HepG2 (cell line): ENCODE measurements around the gene KIF13A. TPM values are rescaled to one million over a fixed set of nuclear protein-coding genes. Genes with fewer than 3 reads are reported as not detected.
A peak's percentile ranks its signal among the peaks of the same experiment; 100 is the strongest.

Experiments used
- ATF1 ChIP-seq: IDR thresholded peaks from 2 replicates; pipeline ENCODE4 v1.6.1; 2016; ENCODE audit warnings: mild to moderate bottlenecking, control low read depth
- ETS1 ChIP-seq: sonication (generic); formaldehyde crosslinking; IDR thresholded peaks from 2 replicates; pipeline ENCODE4 v1.4.0; 2020; ENCODE audit warnings: missing genetic modification reagents
- HNRNPLL ChIP-seq: fragments of 200-400 bp; formaldehyde crosslinking; IDR thresholded peaks from 2 replicates; pipeline ENCODE4 v1.6.1; 2017; ENCODE audit warnings: mild to moderate bottlenecking, low read depth, low read length; ENCODE audit not compliant: poor library complexity, severe bottlenecking
- MAF1 ChIP-seq: sonication (generic); formaldehyde crosslinking; IDR thresholded peaks from 2 replicates; pipeline ENCODE4 v1.5.0; 2020; ENCODE audit warnings: missing genetic modification reagents, borderline replicate concordance
- PATZ1 ChIP-seq: sonication (generic); formaldehyde crosslinking; IDR thresholded peaks from 2 replicates; pipeline ENCODE4 v1.4.0; 2020; ENCODE audit warnings: missing genetic modification reagents
- PBX3 ChIP-seq: sonication (generic); formaldehyde crosslinking; IDR thresholded peaks from 2 replicates; pipeline ENCODE4 v1.8.1; 2023; ENCODE audit warnings: missing genetic modification reagents, inconsistent platforms, borderline replicate concordance
- RAD51 ChIP-seq: fragments of 450-650 bp; IDR thresholded peaks from 2 replicates; pipeline ENCODE4 v1.6.1; 2016; ENCODE audit warnings: borderline replicate concordance
- RFX5 ChIP-seq: IDR thresholded peaks from 2 replicates; pipeline ENCODE4 v1.6.1; 2011; ENCODE audit warnings: low read depth, low read length, improper control_type of control experiment
- TAF1 ChIP-seq: sonication (generic); formaldehyde crosslinking; IDR thresholded peaks from 2 replicates; pipeline ENCODE4 v1.4.0; 2020; ENCODE audit warnings: missing genetic modification reagents
- THAP9 ChIP-seq: sonication (generic); formaldehyde crosslinking; IDR thresholded peaks from 2 replicates; pipeline ENCODE4; 2020; ENCODE audit warnings: missing genetic modification reagents, mild to moderate bottlenecking, borderline replicate concordance
- U2AF2 ChIP-seq: fragments of 200-400 bp; formaldehyde crosslinking; IDR thresholded peaks from 2 replicates; pipeline ENCODE4 v1.6.1; 2017; ENCODE audit warnings: low read depth, mild to moderate bottlenecking, low read length
- ZBTB39 ChIP-seq: sonication (generic); formaldehyde crosslinking; IDR thresholded peaks from 2 replicates; pipeline ENCODE4 v1.5.0; 2020; ENCODE audit warnings: missing genetic modification reagents
- ZBTB49 ChIP-seq: sonication (generic); formaldehyde crosslinking; IDR thresholded peaks from 2 replicates; pipeline ENCODE4 v1.4.0; 2020; ENCODE audit warnings: missing genetic modification reagents, borderline replicate concordance
- ZEB1 ChIP-seq: IDR thresholded peaks from 2 replicates; pipeline ENCODE4 v1.6.1; 2012; ENCODE audit warnings: mild to moderate bottlenecking, low read depth, inconsistent platforms; ENCODE audit not compliant: insufficient replicate concordance
- ZNF703 ChIP-seq: sonication (generic); formaldehyde crosslinking; IDR thresholded peaks from 2 replicates; pipeline ENCODE4 v1.5.1; 2020; ENCODE audit warnings: missing genetic modification reagents, mild to moderate bottlenecking, moderate library complexity, borderline replicate concordance
- polyA plus RNA-seq, 8 experiments: library from polyadenylated mRNA; depleted of rRNA in 3 of 8; stranded (reverse) in 7 of 8; unstranded in 1 of 8; fragments of >200 nt; fragmentation: Illumina TruSeq in 4 of 8; extraction: Trizol in 4 of 8; gene quantifications; 2 replicates each; pipeline versions ENCODE4 v1.2.1 to v1.2.3, GENCODE V29; 2011 to 2016; ENCODE audit warnings: low read depth in 4 of 8, missing spikeins in 1 of 8, mixed read lengths in 1 of 8; ENCODE audit not compliant: insufficient read depth in 1 of 8
- total RNA-seq, 5 experiments: library from RNA; depleted of rRNA; stranded (reverse); fragments of >200 nt; fragmentation: Illumina TruSeq; extraction: Trizol; gene quantifications; 2 replicates each; pipeline ENCODE4 v1.2.3, GENCODE V29; 2016; ENCODE audit warnings: low read depth in 1 of 5

The KIF13A gene
- total and polyA plus RNA-seq, 2 of the 13 experiments (the other 11 are each of a cell fraction or from before 2014, with no cell fraction given): 21.1 to 37.2 TPM

- TF ChIP-seq THAP9 (no peak), ZEB1 (no peak), MAF1 (no peak), ZNF703 (CRISPR knock-in tag) (no peak), PATZ1 (CRISPR knock-in tag) (peak; percentile 74), ATF1 (CRISPR knock-in tag) (no peak), ETS1 (CRISPR knock-in tag) (no peak), ZBTB49 (CRISPR knock-in tag) (no peak), ZBTB39 (CRISPR knock-in tag) (no peak), U2AF2 (no peak), RFX5 (no peak), RAD51 (no peak), HNRNPLL (peak; percentile 86), TAF1 (CRISPR knock-in tag) (no peak; the same call in none of the 2 replicates), PBX3 (CRISPR knock-in tag) (no peak)
These were observed 424 bp upstream of the KIF13A start (continued) for GRCh38 chr6:17987697-17988421.
